Activated CD4-positive, CD25-positive, alpha-beta regulatory T cell treated with anti-CD3 and anti-CD28 coated beads, Interleukin-2, amount 50 U/mL, for 16 hours (primary cell): ENCODE measurements around the gene IL1RAPL1.

Experiments
- DNase-seq: peaks from one replicate; pipeline ENCODE4 v3.0.0-alpha.2; 2020; ENCODE audit warnings: low read depth, low spot score

Gene IL1RAPL1

DNA sequence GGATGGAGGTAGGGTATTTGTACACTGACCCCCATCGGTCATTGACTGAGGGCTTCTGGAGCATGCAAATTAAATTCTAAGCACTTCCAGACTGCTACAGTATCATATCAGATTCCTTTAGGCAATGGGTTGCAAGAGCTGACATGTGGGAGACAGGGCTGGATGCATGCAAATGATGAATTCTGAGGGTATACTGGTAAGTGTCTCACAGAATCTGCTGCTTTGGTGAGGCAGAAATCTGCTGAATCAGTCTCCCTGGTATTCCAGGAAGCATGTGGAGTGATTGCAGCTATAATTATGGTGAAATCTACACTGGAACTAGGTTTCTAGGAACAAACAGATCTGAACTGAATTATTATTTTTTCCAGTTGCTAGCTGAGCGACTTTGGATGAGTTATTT is 943.3 kb downstream of the IL1RAPL1 start:
- DNase-seq: no peak

DNA sequence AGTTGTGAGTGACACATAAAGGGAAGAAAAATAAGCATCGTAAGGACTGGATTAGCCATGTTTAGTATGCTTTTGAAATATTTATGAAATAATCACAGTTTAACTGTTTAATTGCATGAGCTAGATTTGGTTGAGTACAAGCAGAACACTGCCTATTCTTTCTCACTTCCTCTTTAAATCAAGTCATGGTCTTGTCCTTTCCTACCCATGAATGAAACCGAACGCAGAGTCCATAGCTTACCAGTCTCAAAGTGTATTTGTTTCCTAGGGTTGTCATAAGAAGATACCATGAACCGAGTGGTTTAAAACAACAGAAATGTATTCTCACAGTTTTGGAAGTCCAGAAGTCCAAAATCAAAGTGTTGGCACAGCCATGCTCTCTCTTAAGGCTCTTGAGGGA is 944.1 kb downstream of the IL1RAPL1 start:
- no peak for DNase-seq

DNA sequence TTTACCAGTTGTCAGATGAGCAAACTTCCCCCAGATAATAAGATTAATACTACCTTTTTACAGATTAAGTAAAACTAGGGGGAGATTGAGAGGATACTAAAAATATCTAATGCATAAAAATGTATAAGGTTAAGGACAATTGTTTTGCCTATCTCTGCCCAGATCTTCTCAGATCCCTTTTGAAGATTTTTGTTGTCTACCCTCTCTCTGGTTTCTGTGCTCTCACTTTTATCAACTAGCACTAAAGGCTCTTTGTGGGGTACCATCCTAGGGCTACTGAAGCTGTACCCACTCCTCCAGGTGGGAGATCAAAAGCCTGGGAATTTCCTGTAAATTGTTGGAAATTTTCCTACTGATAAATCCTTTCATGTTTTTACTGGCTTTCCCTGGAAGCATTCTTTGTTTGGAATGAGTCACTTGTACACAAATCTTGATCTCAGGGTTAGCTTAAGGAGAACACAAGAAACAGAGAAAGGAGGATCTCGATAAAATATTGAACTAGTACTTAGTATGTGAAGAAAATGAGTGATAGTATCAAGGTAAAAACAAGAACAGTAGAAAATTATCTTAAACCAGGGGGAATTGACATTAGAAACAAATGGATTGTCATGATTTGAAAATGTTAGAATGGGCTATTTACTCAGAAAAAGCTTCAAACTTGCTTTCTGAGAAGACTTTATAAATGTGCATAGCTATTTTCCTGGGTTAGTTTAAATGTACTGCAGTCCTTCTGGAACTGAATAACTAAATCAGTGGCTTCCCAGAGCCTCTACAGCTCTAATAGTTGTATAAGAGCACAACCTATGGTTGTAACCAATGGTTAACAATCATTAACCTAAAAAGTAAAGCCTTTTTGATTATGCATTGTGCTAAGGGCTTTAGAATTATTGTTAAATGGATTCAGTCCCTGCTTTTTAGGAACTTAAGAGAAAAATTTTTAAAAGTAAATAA is 948.2 kb downstream of the IL1RAPL1 start:
- DNase-seq: no peak

DNA sequence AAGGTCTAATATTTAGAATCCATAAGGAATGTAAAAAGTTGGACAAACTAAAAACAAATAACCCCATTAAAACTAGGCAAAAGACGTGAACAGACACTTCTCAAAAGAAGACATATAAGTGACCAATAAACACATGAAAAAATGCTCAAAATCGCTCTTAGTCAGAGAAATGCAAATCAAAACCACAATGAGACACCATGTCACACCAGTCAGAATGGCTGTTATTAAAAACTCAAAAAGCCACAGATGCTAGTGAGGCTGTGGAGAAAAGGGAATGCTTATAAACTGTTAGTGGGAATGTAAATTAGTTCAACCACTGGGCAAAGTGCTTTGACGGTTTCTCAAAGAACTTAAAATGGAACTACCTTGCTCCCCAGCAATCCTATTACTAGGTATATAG is 953.8 kb downstream of the IL1RAPL1 start:
- DNase-seq: no peak

DNA sequence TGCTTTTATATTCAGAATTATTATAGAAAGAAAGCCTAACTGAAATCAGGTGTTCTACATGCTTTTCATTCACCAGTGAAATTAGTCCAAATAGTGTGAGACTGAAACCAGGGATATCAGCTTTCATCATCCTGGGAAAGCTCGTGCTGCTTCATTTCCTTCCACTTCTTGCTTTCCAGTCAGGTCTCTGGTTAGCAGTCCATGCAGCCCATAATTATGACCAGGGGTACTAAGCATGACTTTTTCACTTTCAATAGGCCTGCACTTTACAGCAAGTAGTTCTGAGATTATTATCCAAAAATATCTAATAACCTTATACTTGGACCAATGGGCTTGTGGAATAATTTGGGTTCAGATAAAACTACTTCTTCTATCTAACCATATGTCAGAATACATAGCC is 954.9 kb downstream of the IL1RAPL1 start:
- no peak for DNase-seq

DNA sequence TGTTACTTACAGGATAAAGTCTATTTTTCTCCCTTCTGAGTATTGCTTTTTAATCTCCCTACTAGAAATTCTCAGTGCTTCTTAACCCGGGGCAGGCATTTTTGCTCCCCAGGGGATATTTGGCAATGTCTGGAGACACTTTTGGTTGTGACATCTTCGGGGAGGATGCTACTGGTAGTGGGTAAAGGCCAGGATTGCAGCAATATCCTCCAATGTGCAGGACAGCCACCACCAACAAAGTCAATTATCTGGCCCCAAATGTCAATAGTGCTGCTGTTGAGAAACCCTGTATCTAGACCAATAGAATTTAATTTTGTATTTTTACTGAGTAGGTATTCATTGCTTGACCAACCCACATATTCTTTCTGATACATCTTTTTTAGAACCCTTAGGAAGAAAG is 958.6 kb downstream of the IL1RAPL1 start:
- DNase-seq: no peak

DNA sequence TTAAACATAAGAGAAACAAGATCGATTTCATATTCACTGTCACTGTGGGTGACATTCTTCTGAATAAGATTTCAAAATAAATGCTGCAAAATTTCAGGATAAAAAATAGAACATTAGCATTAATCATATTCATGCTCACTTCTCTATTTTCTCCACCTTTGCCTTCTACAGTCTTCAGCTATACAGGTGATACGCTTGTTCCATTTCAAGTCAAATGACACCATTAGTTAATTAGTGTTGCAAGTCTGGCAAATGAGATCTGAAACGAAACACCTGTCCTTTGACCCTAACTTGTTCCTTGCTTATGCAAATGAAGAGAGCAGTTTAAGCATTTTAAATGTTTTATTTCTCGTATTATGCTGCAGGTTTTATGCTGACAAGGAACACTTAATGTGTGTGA is 960.6 kb downstream of the IL1RAPL1 start:
- DNase-seq: no peak

DNA sequence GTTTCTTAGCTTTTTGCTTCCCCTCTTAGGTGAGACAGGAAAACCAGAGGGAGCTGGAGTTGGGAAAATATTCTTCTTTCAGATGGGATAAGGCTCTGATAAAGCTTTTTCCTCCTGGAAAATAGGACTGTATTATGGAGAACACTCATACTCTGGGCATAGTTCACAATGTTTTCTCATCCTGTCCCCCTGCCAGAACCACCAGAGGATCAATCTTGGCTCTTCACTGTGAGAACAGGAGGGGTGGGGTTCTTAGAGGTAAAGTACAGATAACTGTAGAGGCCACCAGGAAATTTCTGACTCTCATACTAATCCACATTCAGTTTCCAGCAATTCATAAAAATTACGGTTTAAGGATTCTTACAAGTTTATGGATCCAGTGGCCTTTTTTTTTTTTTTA is 966.3 kb downstream of the IL1RAPL1 start:
- DNase-seq: no peak

DNA sequence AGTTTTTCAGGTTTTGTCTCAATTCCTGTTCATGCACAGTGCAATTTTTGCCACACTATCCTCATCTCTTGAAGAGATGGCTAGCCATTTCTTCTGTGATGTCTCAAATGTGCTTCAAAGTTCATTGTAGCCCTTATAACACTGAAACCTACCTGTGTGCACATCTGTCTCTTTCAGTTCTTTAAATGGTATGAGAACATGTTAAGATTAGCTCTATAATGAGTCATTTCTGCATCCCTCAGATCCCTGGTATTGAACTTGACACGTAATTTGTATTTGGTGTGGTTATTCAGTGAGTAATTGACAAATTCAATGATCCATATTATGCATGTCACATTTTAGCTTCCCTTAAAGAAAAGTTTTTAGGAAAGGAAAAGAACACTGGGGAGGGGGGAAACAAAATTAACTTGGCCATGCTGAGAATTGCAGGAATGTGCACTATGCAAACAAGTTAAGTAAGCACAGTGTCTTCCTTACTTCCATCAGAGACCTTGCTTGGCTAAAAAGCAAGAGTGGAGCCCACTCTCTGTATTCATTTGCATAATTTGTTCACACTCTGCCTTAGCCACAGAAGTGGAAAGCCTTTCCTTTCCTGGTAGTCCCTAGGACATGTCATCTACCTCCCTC is 968.3 kb downstream of the IL1RAPL1 start:
- DNase-seq: no peak

DNA sequence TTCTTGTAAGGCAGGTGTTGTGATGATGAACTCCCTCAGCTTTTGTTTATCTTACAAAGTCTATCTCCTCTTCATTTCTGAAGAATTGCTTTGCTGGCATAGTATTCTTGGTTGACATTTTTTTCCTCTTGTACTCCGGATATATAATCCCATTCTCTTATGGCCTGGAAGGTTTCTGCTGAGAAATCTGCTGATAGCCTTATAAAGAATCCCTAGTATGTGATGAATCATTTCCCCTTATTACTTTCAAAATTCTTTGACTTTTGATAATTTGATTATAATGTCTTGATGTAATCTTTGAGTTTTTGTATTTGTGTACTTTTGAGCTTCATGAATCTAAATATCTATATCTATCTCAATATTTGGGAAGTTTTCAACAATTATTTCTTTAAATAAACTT is 972.8 kb downstream of the IL1RAPL1 start:
- DNase-seq: no peak

DNA sequence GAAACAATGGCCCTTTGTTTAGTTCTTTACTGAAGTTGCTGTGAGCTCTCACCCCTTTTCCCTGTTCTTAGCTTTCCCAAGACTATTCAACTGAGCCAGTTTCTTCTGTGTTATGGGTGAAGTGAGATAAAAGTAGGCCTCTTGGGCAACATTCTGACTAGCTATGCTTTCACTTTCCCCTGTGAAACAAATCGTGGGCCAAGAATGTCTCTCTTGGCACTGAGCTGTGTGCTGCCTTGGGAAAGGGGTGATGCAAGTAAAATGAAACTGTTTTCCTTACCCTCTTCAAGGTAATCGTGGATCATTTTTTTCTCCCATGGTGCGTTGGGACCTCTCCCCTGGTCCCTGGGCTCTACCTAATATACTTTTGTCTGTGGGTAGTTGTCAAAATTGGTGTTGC is 974.2 kb downstream of the IL1RAPL1 start:
- no peak for DNase-seq

DNA sequence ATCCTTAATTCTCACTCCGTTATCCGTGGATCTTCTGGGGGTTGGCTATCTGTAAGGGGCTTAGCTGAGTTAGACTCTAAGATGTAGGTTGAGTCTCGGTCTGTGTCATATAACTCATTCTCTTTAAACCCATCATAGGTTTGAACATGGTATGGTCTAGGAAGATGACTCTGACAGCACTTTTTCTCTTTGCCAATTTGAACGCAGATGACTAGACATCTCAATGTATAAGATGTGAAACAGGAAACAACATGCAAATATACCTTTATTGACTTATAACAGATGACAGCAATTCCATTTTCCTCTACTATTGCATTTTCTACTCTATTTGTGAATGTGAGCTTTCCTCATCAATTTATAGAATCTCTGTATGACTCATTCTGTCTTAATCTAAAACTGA is 993.3 kb downstream of the IL1RAPL1 start:
- DNase-seq: no peak

DNA sequence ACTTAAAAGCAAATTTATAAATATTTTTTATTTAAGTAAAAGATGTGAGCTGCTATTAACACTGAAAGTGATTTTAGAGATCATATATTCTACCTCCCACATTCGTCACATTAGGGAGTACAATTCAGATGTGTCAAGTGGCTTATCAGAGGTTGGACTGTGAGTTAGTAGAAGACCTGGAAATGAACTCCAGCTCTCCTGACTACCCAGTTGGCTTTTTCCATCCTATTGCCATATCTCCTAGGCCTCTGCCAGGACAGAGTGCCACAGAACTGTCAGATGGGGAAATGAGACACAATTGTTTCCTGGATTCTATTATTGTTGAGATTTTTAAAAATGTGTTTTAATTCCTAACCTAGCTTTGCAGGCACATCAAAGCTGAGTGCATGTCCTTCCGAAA is 994.0 kb downstream of the IL1RAPL1 start:
- no peak for DNase-seq

DNA sequence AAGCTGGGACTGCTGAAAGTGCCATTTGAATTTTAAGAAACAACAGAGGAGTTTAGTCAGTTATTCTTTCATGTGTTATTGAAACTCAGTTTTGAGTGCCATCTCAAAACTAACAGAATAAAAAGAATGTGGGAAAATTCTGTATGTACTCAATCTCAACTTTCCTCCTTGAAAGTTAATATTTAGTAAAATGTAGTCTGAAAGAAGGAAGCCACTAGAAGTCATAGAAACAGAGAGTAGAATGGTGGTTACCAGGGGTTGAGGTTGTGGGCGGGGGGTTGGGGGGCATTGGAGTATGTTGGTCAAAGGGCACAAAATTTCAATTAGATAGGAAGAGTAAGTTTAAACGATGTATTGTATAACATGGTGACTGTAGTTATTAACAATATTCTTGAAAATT is 999.9 kb downstream of the IL1RAPL1 start:
- DNase-seq: no peak

DNA sequence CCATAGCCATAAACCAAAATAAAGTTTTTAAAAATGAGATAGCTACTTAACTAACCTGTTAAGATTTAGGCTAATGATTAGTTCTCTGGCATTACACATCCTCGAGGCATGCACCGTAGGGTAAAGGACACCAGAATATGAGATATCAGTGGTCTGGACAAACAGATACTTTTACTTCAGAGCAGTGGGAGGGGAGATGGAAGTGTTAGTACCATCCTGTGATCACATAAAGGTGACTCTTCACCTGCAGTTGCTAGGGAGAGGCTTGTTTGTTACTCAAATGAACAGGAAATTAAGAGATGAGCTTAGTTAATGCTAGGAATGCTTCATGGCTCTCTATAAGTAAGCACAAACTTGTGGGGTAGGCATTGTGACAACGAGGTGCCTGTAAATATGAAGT is 1003.7 kb downstream of the IL1RAPL1 start:
- DNase-seq: no peak

DNA sequence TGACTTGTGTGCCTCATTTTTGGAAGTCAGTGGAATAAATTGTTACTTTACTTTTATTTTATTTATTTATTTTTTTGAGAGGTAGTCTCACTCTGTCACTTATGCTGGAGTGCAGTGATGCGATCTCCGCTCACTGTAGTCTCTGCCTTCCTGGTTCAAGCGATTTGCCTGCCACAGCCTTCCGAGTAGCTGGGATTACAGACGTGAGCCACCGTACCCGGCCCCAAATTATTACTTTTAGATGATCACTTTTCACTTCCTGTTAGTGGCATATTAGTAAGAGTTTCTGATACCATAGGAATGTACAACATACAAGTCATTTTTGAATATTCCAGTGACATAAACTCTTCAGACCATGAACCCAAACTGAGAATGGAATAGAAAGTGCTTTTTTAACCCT is 1017.1 kb downstream of the IL1RAPL1 start:
- DNase-seq: no peak

DNA sequence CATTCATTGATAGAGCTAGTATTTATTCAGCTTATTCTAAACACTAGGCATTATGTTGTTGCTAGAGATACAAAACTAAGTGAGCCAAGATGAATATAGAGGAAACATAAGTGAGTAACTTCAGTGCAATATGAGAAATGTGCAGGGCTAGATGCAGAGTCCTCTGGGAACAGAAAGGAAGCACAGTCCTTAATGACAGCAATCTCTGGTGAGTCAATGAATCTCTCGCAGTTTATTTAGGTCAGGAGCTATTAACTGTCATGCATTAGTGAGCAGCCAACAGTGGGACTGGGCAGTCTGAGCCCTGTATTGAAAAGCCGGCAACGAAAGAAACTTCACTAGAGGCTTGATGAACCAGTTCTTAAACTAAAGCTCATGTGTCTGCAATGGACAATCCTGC is 1030.0 kb downstream of the IL1RAPL1 start:
- DNase-seq: no peak

DNA sequence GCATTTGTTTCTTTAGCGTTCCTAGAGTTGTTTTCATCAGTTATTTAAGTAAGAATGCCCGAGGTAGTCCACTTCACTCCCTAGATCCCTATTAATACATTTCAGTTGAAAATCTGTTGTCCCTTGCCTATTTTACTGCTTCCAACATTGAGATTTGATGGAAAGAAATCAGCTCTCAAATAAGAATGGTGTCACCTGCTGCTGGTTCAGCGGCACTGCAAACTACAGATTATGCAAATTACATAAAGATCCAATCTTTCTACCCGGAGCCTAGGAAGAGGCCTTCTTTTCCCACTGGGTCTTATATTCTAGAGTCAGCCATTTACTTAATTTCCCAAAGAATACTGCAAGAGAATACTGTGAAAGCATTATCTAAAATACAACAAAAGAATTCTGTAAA is 1030.5 kb downstream of the IL1RAPL1 start:
- no peak for DNase-seq

DNA sequence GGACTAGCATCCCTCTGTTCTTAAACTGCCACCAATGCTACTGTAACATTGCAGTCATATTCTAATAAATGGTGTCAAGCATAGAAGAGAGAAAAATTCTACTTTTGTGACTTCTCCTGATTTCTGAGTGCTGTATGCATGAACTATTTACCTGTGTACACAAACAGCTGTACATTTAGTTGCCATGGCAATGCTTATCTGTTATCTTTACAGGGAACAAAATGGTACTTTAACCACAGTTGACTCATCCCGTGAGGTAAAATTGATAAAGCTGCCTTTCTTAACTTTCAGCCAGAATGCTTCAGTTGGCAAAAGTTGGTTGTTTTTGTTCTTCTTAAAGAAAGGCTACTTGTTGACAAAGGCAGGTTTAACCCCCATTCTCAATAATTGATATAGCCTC is 1040.6 kb downstream of the IL1RAPL1 start:
- no peak for DNase-seq

DNA sequence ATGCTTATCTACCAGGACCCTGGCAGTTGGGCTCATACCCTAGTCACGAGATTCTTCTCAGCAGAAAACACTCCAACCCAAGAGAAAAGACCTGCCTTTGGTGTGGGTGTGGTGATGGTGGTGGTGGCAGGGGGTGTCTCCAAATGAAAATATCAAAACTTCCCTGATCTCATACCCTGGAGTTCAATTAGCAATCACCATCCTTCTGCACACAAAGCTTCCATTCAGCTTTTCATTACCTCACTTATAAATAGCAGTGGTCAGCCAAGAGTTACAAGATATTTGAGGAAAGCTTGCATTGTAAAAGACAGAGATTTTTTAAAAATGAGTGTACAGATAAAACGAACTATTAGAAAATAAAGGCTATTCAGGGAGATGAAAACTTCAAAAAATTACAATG is 1047.3 kb downstream of the IL1RAPL1 start:
- DNase-seq: no peak

DNA sequence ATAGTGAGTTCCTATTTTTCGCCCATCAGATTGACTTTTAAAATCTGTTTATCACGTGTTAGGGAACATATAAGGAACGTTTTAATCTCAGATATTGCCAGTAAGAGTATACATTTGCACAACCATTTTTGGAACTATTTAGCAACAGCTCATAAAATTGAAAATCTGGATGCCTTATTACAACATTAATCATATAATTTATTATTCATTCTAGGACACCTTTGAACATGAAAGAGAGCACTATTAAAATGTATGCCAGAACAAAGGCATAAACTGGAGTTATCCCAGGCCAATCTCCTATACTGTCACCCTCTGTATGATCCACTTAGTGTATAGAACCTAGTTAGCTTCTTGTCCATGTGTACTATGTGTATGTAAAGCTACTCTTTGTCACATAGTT is 1049.1 kb downstream of the IL1RAPL1 start:
- DNase-seq: no peak

DNA sequence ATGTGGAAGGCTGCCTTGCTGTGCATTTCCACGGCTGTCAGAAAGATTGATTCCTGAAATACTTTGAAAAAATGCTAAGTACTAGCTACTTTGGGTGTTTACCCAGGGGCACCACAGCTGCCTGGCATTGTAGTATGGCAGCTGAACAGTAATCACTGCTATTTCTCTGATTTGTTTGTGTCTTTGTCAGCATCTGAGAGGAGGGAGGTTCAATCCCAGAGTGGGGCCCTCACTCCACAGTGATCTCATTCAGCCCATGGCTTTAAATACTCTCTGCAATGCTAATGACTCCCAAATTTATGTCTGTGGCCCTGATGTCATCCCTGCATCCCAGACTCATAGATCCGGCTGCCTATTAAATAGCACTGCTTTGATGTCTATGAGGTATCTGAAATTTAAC is 1052.9 kb downstream of the IL1RAPL1 start:
- no peak for DNase-seq

DNA sequence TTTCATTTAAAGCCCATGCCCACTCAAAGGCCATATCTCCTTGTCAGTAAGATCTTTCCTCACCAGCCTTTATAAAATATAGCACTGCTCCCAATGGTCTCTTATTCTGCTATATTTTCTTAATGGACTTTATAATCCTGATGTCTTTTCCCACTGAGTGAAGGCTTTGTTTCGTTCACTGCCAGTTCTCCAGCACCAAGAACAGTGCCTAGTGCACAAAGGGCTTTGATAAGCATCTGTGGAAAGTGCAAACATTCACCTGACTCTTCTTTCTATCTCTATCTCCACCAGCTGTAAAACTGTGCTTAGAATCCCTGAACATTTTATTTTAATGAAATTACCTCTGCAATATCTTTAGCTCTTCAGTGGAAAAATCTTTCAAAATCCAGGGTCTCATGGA is 1054.2 kb downstream of the IL1RAPL1 start:
- no peak for DNase-seq
